Measurements from ENCODE around the gene DOHH. TPM values are rescaled to one million over a fixed set of nuclear protein-coding genes. Genes with fewer than 3 reads are reported as not detected.
"Not testable (repeated sequence)": the region's sequence is repeated elsewhere in the genome, so short reads cannot be mapped to it uniquely, and the experiment has no call there.

DOHH gene
- total RNA-seq, 1 donor from 2014 or later: 5.5 TPM

DNA sequence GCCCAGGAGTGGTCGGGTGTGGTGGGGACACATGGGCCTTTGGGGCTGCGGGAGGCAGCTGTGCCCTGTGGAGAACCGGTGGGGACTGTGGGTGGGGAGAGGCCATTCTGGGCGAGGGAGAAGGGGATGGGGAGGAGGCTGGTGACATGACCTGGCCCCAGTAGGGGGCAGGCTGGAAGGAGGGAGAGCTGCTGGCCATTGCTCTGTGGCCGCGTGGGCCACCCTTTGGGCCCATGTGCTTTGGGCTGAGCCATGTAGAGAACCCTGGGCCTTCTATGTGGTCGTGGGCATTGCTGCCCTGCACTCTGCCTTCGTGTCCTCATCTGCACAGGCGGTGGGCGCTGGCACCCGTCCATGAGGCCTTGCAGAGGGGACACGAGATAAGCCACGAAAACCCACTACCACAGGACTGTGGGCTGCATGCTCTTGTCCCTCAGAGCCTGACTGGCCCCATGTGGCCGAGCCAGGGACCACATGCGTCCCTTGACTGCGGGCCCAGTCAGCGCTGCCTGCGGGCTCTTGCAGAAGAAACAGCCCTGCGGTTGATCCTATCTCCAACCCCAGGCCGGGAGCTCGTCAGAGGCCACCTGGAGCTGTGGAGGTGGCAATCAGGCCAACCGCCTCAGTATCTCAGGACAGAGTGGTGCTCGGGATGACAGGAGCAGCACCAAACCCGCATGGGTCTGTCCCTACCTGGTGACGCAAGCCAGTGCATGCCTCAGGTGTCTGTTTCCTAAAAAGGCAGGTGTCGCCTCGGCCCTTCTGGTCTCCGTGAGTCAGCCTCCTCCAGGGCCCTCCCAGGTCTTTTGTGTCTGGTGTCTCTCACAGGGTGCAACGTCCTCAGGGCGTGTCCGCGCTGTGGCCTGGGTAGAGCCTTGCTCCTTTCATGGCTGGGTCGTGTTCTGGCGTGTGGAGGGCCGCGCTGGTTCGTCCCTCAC lies 20.0 kb upstream of the DOHH start:
- ATAC-seq: no peak
- DNase-seq (ENCODE audit: low spot score): no peak

DNA sequence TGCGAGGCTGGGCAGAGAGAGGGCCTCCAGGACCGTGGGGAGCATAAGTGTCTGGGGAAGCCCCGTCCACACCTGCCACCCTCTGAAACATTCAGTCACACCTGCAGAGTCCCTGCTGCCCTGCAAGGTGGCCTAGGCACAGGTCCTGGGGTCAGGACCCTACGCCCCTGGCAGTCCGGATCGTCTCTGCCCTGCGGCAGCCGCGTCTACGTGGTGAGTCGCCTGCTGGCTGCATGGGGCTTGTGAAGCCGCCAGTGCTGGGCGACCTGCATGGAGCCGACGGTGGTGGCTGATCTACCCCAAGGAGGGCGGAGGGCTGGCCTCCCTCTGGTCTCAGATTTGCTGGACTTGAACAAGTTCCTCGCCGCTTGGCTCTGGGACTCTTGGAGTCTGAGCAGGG lies 18.7 kb upstream of the DOHH start:
- ATAC-seq (no peak), DNase-seq (ENCODE audit: low spot score) (no peak)

DNA sequence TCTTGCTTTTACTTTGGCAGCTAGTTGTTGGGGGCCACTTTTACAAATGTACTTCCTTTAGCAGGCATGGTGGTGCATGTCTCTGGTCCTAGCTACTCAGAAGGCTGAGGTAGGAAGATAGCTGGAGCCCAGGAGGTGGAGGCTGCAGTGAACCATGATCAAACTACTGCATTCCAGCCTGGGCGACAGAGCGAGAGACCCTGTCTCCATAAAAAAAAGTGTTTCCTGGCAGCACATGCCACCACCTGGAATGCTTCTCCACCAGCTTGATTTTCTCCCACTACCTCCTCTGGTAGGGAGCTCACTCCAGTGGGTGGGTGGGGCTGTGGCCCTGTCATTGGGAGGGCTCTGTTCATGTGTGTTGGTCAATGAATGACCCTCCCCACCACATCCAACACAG lies 18.2 kb upstream of the DOHH start:
- DNase-seq (ENCODE audit: low spot score): no peak

DNA sequence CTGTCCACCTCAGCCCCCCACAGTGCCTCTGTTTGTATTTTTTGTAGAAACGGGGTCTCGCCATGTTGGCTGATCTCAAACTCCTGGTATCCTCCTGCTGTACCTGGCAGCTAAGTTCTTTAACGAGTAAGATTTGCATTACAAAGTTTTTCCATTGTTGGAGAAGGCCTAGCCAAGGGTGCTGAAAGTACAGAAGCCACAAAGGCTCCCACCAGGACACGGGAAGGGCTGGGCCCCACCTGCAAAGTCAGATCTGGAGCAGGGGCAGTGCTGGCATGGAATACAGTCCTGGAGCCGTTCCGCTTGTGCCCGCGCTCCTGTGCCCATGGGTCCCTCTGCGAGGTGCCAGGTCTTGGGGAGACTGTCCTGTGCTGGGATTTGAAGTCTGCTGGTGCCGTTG lies 17.8 kb upstream of the DOHH start:
- no peak for DNase-seq (ENCODE audit: low spot score)
- no peak for ATAC-seq

More for the DNA sequence above, 18.2 kb upstream of the DOHH start:
- no peak for ATAC-seq

DNA sequence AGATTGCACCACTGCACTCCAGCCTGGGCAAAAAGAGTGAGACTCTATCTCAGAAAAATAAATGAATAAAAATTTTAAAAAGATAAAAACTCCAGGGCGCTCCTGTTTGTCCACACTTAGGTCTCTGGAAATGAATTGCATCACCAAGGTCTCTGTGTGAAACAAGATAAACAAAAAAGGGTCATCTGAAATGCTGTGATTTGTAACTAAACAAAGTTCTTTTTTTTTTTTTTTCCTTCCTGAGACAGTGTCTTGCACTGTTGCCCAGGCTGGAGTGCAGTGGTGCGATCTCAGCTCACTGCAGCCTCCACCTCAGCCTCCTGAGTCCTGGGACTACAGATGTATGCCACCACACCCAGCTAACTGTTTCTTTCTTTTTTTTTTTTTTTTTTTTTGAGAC lies 17.2 kb upstream of the DOHH start:
- no peak for DNase-seq (ENCODE audit: low spot score)
- peak; percentile 31 for ATAC-seq

DNA sequence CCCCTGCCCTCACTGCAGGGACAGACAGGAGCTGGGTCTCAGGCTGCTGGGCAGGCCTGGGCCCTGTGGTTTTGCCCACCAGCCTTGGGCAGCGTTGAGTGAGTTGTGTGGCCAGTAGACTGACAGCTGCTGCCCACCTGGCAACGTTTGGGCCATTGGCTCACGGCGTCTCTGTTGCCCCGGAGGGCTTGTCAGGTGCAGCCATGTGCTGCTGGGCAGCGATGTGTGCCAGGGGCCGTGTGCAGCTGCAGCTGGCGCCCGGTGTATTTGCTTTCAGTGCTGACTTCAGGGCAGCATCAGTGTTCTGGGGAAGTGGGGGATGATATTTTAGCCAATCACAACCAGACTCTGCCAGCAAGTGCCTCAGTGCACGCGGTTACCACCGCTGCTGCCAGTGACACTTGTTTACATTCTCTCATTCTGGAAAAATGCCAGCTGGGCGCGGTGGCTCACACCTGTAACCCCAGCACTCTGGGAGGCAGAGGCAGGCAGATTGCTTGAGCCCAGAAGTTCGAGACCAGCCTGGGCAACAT lies 16.3 kb upstream of the DOHH start:
- ATAC-seq (peak; percentile 81), DNase-seq (ENCODE audit: low spot score) (peak; percentile 90)

DNA sequence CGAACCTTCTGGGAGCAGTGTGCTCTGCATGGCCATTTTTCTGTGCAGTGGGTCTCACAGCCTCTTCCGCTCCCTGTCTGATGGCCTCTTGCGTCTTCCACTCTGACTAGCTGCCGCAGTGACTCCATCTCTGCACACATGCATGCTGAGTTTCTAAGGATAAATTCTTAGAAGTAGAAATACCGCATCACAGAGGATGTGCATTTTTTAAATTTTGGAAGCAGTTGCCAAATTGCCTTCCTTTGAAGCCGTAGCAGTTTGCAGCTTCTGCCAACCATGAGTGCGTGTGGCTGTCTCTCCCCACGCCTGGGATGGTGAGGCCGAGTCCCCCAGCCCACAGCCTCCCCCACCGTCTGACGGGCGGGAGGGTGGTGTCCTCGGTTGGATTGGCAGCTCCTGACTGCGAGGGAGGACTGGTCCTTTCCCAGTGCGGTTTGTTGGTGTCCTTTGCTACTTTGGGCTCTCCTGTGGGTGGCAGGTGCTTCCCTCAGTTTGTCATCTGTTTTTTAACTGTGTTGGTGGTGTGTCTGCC lies 15.5 kb upstream of the DOHH start:
- DNase-seq (ENCODE audit: low spot score): no peak
- peak; percentile 3 for ATAC-seq

DNA sequence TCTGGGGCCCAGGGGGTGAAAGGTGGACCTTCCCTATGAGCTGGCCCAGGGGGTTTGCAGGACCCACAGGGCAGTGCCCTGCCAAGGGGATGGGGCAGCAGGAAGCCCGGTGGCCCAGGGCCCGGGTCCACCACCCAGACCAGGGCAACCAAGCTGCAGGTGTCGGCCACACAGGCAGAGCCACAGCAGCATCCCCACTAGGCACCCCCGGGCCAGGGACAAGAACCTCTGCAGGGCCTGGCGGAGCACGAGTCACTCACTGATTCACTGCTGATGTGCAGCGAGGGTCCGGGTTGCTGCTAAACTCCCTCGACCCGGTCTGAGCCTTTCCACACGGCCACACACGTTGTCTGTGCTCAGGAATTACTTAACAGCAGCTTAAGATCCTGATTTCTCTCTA lies 14.5 kb upstream of the DOHH start:
- ATAC-seq: no peak
- DNase-seq (ENCODE audit: low spot score): no peak

DNA sequence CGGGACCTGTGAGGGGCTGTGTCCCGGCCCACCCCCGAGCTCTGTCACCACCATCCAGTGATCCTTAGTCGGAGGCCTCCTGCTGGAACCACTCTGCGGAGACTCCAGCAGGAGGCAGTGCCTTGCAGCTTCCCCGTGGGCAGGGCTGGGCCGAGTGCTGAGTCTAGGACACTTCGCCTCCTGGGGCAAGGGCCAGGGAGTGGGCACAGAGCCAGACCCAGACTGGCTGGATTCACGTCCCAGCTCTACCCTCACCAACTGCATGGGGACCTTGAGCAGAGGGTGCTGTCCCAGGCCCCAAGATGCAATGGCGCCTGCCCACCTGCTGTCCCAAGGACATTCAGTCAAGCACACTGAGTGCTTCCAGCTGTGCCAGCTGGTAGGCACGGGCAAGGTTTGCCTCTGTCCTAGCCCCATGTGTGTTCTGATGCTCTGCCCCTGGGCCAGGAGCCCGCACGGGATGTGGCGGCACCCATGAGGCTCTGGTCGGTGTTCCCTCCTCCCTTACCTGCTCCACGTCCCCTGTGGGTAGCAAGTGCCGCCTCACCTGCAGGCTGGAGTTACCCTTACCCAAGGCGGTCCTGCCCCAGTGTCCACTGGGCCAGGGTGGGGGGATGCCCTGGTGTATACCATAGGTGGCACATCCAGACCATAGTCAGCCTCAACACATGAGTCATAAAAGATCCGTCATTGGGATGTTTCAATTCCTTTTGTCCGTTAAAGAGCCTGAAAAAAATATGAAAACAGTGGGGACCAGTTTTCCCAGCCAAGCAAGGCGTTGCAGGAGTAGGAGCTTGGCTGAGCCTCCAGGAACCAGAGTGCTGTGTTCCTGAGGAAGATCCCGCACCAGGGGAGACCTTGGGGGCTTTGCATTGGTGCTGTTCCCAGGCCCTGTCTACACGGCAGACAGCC lies 13.0 kb upstream of the DOHH start:
- DNase-seq (ENCODE audit: low spot score) (peak; percentile 65), ATAC-seq (peak; percentile 16)

DNA sequence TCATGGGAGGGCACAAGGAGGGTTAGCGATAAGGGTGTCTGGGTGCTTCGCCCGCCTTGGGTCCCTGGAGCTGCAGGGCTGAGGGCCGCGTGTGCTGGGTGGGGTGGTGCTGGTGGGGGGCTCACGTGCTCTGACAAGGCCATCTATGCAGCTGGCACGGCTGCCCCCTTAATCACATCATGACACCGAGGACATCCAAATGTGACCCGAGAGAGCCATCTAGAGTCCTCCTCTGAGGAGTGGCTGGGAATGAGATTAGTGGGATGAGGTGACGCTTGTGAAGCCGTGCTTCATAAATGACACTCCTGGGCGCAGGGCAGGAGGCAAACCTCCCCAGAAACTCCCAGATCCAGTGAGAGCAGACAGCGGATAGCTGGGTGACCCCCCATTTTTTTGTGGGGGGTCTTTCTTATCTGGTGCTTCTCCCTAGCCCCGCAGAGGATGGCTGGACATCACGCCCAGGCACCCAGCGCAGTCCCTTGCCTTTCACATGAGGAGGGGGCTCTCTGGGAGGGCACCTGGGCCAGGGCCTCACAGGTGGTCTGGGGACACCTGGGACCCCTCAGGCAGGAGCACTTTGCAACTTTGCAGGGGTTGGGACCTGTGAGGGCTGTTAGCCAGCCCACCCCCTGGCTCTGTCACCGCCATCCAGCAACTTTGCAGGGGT lies 12.2 kb upstream of the DOHH start:
- ATAC-seq: no peak
- DNase-seq (ENCODE audit: low spot score): no peak

DNA sequence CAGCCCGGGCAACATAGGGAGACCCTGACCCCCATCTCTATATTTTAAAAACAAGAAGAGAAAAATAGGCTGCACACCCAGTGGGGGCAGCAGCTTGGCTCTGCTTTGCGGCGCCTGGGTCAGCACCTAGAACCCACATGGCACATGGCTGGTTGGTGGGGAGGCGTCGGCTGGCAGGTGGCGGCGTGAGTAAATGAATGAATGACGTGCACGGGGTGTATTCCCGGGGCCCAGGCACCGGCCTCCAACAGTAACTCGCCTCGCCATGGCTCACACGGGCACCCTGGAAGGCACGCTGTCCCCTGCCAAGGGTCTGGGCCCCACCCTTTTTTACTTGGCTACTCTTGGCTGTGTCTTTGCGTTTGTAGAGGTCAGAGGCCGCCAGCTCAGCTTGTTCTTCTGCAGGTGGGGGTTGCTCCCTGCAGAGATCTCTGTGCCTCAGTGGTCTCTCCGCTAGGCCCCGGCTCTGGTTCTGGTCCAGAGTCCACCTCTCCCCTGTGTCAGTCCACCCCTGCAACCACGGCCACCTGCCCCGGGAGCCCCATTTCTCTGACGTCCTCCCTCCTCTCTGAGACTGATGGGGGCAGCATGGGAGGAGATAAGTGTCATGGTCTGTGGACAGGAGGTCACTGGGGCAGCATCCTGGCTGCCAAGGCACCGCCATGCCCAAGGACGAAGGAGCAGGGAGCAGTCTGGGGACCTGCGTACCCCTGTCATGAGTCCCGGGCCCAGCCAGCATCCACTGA lies 11.2 kb upstream of the DOHH start:
- DNase-seq (ENCODE audit: low spot score): peak; percentile 46
- no peak for ATAC-seq

DNA sequence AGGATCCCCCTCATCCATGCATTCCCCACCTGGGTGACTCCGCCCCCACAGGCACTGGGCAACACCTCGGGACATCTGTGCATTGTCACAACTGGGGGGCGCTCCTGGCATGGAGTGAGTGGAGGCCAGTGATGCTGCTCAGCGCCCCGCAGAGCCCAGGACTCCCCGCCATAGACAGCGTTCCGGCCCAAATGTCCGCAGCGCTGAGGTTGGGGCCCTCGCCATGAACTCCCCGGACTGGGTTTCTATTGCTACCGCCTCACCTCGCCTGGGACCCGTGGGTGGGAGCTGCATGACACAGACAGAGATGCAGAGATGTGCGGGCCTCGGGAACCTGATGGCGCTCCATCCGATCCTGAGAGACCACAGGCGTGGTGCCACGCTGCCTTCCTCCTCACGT lies 10.3 kb upstream of the DOHH start:
- ATAC-seq (no peak), DNase-seq (ENCODE audit: low spot score) (no peak)

DNA sequence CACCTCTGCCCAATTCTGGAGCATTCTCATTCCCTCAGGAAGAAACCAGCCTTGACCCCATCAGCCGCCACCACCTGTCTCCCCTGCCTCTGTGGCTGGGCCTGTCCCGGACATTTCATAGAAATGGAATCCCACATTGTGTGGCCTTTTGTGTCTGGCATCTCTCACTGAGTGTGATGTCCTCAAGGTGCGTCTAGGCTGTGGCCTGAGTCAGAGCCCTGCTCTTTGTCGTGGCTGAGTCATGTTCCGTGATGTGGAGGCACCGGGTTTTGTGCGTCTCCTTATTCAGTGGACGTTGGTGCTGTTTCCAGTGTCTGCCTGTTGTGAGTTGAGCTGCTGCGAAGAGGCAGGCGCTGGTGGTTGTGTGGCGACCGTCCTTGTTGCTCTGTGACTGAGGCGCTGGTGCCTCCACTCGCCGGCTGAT lies 9.1 kb upstream of the DOHH start:
- ATAC-seq (no peak), DNase-seq (ENCODE audit: low spot score) (no peak)

DNA sequence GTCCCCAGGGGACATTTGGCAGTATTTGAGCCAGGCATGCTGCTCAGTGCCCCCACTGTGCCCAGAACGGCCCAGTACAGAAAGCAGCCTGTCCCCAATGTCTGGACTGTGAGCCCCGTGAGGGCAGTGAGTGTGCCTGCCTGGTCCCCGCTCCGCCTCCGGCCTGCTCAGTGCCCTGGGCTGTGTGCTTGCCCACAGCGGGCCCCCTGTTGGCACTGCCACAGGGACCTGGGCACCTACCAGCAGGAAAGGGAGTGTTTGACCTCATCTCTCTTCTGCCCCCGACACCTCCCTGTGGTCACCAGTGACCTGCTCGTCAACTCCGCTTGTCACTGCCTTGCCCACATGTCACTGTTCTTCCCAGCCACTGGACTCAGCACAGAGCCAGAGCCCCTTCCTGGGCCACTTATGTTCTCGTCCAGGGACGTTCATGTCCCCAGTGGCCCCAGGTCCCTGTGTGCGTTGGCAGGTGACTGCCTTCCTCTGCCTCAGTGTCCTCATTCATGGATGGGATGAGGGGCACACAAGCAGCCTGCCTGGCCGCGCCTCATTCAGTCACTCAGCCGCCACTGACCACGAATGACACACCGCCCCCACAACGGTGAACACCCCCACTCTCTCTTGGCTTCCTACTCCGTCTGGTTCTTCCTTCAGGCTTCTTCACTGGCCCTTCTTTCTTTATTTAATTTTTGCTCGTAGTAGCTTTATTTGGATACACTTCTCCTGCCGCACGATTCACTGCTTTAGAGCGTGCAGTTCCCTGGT lies 8.5 kb upstream of the DOHH start:
- ATAC-seq (peak; percentile 21), DNase-seq (ENCODE audit: low spot score) (peak; percentile 66)

DNA sequence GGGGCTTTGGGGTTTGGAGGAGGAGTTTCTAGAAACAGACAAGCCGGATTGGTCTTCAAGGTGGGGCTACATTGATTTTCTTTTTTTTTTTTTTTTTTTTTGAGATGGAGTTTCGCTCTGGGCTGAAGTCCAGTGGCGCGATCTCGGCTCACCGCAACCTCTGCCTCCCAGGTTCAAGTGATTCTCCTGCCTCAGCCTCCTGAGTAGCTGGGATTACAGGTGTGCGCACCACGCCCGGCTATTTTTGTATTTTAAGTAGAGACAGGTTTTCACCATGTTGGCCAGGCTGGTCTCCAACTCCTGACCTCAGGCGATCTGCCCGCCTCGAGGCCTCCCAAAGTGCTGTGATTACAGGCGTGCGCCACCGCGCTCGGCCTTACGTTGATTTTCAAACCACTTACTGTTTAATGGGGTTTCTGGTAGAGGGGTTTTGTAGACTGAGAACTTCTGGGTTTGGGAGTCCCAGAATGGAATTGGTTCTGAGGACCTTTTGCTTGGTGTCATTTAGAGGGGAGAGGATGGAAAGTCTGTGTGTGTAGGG lies 7.7 kb upstream of the DOHH start:
- not testable (repeated sequence) for DNase-seq (ENCODE audit: low spot score); ATAC-seq

DNA sequence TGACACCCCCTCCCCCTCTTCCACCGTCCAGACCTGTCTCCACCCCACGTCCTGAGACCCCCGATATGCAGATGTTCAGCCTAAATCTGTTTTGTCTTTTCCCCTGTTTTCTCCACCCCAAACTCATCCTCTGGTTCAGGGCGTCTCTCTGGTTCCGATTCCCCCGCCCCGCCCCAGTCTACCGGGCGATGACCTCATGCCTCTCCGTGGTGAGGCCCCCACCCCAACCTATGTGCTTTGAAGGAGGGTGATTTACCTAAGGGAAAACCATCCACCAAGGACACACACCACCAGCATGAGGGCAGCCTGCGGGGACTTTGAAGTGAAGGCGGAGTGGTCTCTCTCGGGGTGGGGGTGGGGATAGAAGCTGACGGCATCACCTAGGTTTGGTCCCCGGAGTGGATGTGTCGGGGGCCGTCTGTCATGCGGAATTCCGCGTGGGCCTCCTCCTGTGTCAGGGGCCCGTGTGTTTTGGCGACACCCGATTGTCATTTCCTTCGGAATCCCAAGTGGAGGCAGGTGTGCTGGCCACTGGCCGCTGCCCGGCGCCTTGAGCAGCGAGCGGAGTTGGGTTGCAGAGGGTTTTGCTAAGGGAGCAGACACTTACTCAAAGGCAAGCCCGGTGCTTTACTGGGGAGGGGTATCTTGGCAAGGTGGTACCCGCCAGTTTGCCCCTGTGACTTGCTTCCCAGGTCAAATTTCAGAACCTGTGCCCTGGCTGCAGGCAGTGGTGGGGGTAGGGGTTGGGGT lies 7.1 kb upstream of the DOHH start:
- DNase-seq (ENCODE audit: low spot score) (peak; percentile 74), ATAC-seq (peak; percentile 61)

DNA sequence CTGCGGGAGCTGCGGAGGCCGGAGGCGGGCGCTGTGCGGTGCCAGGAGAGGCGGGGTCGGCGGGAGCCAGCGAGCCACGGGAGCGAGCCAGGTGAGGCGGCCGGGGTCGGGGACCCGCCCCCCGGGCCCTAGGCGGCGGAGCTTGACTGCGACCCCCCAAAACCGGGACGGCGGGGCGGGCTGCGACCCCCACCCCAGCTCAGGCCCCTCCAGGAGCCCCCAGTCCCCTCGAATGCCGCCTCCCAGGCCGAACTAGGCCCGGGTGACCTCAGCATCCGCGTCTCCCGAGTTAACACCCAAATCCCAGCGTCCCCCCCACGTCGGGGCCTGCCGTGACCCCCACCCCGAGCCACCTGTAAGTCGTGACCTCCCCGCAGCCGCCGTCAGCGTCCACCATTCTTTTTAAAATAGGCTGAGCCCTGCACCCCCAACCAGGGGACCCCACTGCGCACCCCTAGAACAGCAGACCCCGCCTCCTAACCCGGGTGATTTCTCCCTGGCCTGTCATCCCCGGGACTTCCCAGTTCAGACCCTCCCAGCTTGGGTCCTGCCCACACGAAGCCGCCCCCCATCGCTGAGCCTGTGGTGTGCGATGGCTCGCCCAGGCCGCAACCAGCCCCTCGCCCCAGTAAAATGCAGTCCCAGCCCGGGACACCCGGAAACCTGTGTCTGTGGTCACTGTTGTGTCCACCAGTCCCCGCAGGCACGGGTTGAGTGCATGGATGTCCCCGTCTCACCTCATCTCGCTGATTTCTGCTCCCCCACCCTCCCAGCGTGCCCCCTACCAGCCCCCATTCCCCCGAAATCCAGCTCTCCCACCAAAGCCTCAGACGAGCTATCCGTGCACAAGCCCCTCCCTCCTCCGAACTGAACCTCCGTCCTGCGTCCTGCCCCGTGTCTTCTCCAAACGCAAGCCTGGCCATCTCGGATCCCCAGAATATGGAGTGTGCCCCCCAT lies 6.2 kb upstream of the DOHH start:
- peak; percentile 65 for DNase-seq (ENCODE audit: low spot score)
- ATAC-seq: peak; percentile 6
